GM18867 (cell line): Measurements from ENCODE around the gene XRCC3.

Experiments used
- ATAC-seq: cut with Tn5 transposase; IDR thresholded peaks from one replicate; pipeline ENCODE4 v1.9.1; 2021; ENCODE audit warnings: mild to moderate bottlenecking, moderate library complexity; ENCODE audit not compliant: unreplicated experiment

Gene XRCC3

DNA sequence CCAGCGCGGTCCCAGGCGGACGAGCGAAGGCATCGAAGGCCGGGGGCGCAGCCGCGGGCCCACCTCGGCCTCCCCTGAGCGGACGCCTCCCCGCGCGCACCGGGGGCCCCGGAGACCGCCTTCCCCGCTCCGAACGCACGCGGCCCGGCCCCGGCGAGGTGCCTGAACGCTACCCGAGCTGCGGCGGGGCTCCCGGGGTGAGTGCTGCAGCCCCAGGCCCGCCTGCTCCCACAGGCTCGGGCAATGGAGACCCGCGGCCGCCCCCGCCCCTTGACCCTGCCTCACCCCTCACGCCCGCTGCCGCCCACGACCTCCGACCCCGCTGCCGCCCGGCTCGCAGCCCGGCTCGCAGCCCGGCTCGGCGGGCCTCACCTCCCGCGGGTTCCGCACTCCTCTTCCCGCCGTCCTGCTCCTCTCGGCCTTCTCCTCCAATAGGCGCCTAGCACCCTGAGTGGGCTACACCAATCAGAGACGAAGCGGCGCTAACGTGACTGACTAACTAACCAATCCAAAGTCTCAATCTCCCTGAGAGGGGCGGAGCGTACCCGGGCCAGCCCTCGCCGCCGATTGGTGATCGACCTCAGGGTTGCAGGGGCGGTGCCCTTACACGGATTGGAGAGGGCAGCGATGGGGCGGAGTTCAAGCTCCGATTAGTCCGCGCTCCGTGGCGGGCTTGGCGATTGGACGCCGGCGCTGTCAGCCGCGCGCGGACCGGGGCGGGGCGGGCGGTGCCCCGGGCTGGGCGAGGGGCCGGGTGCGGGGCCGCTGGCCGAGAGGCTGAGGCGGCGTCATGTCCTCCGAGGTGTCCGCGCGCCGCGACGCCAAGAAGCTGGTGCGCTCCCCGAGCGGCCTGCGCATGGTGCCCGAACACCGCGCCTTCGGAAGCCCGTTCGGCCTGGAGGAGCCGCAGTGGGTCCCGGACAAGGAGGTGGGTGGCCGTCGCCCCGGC is at the start of gene XRCC3, which contains the start of gene ZFYVE21:
TSS of gene XRCC3 (minus strand) at position 400 of the 949 bp plus-strand sequence. CDS start 4,364 bp downstream, outside the sequence.
TSS of gene ZFYVE21 (plus strand) at position 759 of the 949 bp plus-strand sequence. CDS start at position 791, 32 bp downstream.
- peak; percentile 91 for ATAC-seq

DNA sequence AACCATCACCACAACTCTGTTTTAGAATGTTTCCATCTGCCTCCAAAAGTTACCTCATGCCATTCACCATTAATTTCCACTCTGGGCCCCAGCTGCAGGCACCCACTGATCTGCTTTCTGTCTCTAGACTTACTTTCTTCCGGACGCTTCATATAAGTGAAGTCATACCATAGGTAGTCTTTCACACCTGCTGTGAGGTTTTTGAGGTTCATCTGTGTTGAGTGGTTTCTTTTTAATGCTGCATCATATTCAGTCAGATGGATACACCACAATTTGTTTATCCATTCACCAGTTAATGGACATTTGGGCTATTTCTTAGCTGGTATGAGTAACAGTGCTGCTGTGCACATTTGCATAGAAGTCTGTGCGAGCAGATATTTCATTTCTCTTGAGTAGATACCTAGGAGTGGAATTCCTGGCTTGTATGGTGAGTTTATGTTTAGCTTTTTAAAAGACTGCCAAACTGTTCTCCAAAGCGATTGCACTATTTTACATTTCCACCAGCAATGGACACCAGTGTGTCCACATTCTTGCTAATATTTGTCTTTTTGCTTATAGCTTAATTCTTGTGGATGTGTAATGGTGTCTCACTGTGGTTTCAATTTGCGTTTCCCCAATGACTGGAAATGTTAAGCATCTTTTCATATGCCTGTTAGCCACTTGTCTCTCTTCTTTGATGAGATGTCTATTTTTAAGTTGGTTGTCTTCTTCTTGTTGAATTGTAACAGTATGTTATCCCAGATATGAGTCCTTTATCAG is 48.7 kb upstream of the XRCC3 start:
- peak; percentile 88 for ATAC-seq

DNA sequence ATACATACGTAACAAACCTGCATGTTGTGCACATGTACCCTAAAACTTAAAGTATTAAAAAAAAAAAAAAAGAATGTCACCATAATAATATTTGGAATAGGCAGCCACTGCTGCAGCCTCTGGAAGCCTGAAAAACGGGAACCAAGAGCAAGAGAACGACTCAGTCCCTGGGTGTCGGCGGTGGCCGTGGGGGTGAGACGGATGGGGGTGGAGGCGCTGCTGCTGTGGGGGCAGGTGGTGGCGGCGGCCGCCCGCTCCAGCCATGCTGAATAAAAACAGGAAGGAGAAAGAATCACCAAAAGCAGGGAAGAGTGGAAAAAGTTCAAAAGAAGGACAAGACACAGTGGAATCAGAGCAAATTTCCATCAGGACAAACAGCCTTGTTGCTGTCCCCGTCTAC is 47.3 kb upstream of the XRCC3 start:
- ATAC-seq = no peak

DNA sequence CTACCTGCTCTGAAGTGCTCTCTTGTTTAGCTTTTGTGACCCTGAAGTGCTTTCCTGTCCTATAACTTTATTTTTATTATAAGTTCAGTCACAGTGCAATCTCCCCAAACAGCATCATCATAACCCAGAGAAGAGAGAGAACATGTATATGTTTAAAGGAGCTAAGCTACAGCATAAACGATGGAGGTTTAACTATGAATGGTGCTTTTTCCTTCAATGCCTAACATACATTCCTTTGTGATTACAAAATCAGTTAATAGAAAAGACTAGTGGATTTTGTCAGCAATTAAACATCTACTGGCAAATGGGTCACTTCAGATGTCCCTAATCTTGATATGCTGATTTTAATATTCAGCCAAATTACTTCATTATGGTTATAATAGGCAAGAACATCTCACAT is 46.8 kb upstream of the XRCC3 start:
- no peak for ATAC-seq

DNA sequence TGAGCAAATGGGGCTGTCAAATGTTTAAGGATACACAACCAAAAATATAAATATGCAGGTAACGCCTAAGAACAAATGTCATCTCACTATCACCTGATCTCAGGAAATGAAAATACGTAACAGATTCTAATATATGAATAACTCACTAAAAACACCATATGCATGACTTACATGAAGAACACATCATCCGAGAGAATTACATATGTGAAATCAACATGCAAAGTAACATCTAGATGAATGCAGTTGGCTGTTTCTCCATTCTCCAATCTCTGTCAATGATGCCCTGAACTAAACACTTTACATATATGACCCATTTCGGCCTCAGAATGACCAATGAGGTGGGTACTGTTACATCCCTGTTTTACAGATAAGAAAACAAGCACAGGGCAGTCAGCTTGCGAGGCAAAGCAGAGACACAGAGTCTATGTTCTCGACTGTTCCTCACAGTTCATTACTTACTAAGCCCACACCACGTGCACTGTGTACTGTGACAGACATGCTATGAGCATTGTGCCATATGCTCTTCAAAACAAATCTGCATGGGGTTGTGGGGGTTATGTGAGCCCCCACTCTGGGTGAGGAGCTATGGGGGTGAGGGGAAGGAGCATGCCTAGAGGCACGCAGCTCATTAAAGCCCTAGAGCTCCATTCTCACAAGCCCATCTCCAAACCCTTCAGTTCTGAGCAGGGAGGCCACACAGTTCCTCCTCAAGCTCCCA is 43.0 kb upstream of the XRCC3 start:
- ATAC-seq = no peak

DNA sequence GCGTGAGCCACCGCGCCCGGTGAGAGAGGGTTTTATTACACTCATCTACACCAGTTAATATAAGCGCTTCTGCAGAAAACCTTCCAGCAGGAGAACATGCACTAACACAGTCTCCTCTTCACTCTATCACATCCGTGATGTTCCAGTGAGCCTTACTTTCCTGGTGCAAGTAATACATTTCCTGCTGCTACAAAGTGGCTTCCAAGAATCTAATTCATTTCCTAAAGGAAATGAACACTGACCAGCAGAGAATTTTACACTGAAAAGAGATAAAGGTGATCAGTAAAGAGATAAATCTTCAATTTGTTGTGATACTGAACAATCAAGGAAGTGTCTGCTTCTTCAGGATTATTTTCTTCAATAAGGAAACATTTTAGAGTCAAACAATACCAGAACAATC is 39.8 kb upstream of the XRCC3 start:
- no peak for ATAC-seq

DNA sequence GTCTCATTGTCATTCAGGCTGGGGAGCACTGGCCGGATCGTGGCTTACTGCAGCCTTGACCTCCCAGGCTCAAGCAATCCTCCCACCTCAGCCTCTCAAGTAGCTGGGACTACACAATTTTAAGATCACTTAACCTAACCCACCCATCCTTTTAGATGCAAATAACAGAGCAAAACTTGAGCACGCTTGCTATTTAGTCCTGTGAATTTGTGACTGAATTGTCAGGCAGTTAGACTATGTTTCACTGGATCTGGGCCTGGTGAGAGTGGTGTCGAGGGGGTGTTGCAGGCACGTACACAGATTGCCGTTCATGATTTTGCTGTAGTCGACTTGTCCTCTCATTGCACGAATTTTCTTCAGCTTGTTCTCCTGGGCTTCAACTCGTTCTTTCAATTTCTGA is 38.5 kb upstream of the XRCC3 start:
- no peak for ATAC-seq

DNA sequence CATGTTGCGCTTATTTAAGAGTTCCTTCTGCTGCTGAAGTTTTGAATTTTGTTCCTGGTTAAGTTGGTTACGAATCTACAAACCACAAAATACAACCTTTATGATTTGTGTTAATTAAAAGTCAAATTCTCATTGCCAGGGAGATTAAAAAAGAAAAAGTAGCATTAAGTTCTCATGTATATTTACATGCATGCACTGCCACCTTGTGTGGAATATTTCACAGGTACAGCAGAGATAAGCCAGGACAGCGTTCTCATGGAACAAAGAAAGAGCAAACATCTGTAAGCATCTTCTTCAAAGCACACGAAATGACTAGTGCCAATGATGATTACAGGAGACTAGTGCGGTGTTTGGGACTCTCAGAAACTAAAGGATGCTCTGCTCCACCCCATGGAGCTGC is 34.6 kb upstream of the XRCC3 start:
- no peak for ATAC-seq

DNA sequence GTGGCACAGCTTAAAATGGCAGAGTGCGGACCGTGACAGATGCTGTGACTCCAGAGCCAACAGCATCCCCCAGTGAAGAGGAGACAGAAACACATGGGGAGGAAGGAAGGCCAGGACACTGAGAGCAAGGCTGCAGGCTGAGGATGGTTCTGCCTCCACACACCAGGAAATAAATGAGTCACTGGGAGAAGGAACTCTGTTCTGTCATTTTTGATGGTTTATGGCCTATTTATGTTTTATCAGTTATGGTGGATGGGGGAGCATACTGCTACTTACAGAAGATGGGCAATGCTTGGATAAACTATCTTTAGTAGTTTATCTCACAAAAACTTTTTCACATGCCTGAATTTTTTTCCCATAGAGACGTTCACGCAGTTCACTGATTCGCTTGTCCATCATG is 34.2 kb upstream of the XRCC3 start:
- ATAC-seq = no peak

DNA sequence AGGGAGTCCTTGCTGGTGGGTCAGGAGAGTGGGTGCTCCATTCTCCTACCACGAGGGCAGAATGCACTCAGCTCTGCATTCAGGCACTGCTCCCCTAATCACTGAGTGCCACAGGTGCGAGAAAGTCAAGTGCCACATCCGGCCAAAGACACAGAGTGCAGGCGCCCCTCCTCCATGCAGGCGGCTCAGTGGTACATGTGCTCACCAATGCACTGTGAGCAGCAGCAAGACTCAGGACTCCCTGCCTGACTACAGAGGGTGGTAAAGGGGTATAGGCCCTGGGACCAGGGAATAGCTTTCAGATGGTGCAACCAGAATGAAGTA is 33.2 kb upstream of the XRCC3 start:
- ATAC-seq = no peak

DNA sequence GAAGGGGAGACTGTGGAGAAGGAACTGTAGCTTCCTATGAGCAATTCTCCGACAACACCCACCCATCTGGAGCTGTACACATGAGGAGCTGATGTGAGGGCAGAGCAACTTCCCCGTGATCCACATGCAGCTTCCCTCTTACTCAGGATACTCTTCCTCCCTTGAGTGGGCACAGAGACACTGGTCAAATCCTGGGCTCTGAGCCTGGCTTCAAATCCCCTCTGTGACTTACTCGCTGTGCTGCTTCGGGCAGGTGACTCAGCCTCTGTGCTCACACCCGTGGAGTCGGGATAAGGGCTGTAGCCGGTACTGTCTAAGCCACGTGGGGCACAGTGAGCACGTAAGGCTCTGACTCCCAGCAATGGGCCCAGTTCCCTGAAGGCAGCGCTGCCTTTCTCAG is 31.4 kb upstream of the XRCC3 start:
- ATAC-seq = no peak

DNA sequence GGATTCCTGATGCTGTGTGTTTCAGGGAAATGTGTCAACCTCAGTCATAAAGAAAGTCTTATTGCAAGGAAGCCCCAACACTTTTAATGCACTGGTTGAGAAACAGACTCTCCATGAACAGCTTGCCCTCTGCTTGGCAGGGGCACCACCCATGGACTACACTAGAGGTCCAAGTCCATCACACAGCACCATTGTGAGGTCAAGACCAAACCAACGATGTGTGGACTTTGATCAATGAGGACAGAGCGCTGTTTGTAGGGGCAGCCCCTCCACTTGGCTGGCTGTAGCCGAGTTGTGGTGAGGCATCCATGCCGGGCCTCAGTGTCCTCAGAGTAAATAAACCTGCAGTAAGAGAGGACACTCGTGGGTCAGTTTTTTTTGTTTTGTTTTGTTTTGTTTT is 30.2 kb upstream of the XRCC3 start:
- ATAC-seq = no peak

DNA sequence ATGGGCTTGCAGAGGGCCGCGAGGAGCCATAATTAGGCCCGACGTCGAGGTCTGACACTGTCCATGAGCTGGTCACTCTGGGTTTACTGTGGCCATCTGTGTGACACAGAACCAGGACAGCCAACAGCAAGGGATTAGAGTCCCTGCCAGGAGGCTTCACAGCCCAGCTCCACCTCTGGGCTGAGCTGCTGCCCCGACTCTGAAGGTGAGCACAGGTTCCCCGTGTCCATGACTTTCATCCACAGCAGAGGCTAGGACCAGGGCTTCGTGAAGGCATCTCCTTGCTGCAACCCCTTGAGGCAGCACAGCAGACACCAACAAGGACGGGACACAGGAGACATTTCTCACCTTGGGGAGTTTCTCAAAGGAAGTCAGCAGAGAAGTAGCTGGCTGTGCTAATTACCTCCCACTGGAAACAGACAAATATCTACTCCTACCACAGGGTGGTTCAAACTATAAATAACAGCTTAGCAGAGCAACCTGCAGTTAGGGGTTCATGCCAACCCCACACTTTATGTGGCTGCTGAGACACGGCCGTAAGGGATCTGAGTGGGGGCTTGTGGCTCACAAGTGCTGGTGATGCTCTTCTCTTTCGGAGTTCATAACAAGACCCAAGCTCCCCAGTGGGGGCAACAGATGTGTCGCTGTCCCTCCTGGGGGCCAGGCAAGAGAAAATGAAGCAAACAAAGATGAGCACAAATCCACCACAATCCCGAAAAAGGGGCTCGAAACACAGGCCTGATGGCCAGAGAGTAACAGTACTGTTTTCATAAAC is 29.6 kb upstream of the XRCC3 start:
- ATAC-seq = no peak

DNA sequence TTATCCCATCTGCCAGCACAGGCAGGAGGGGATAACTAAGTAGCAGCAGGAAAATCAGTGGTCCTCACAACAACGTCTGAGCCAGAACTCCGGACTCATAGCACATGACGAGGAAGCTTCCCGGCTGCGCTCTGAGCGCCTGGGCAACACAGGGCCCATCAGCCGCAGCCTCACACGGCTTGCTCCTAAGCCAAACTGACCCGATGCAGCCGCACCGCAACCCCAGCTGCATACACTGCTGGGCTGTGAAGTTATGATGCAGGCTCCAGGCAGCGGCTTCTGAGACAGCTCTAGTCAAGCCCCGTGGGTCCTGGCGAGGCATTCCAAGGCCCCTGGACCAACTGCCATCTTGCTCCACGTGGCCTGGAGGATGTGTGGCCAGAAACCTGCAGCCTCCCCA is 28.4 kb upstream of the XRCC3 start:
- no peak for ATAC-seq

DNA sequence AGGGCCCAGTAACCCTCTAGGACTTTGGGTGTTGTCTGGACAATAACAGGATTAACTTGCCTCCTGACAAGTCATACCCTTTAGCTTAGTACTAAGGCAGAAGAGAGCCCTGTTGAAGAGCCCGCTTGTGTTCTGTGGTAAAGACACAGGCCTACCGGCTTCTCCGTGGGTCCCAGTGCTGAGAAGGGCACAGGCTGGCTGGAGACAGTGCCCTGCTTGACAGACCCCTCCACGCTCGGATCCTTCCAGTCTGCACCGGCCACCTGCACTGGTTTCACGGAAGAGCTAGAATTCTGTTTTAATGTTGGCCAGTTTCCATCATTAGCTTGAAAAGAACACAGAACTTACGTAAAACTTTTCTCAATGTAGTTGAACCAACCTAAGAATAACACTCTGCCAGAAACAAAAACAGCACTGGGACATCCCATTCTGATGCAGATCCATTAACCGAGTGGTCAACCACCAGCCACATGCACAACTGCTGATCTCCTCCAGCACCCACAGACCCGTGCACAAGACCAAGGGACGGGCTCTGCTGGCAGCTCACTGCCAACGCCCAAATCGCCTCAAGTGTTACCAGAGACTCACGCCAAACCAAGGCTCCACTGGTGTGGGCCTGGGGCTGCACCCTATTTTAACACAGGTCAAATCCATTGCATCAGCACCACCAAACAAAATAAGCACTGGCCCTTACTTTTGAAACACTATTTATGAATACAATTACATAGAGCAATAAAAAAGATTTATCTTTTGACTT is 27.4 kb upstream of the XRCC3 start:
- ATAC-seq = no peak

DNA sequence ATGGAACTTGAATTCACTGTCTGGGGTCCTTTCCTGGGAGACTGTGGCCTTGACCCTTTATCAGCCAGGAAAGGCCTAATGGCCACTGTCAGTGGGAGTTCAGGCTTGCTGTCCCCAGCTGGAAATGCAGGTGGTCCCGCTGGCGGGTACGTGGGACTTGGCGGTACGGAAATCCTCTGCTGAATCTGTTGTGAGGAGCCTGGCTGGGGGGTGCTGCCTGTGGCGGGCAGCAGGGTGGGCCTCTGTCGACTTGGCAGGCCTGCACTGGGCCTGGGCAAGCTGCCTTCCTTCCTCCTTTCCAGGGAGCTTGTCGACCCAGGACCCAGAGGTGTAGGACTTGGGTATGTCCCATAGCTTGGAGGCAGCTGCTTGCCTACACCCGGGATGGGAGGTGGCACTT is 26.6 kb upstream of the XRCC3 start:
- ATAC-seq = no peak

DNA sequence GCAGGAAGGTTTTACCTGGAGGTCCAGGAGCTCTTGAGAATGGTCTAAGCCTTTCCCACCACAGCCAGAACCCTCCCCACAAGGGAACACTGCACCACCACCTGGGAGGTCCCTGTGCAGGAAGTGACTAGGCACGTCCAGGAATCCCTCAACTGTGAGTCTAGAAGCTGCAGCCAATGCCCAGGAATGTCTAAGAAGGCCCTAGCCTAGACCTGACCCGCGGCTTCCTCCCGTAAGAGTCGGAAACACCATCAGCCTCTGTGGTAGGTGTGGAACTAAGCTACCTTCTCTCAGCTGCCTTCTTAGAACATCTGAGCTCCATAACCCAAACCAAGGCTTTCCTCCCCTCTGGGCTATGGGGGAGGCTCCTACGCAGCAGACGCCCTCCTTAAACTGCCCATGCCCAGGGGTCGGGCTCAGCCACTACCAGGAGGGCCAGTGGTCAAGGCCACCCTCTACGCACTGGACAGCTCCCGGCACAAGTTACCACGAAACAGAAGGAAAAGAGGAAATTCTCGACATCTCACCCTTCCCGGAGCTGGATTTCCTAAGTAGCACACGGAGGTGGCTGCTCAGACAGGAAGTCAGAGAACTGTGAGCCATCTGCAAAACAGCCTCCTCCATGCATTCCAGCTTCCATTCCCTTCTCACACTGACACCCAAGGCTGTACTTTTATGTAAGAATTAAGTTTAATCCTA is 25.9 kb upstream of the XRCC3 start:
- no peak for ATAC-seq

DNA sequence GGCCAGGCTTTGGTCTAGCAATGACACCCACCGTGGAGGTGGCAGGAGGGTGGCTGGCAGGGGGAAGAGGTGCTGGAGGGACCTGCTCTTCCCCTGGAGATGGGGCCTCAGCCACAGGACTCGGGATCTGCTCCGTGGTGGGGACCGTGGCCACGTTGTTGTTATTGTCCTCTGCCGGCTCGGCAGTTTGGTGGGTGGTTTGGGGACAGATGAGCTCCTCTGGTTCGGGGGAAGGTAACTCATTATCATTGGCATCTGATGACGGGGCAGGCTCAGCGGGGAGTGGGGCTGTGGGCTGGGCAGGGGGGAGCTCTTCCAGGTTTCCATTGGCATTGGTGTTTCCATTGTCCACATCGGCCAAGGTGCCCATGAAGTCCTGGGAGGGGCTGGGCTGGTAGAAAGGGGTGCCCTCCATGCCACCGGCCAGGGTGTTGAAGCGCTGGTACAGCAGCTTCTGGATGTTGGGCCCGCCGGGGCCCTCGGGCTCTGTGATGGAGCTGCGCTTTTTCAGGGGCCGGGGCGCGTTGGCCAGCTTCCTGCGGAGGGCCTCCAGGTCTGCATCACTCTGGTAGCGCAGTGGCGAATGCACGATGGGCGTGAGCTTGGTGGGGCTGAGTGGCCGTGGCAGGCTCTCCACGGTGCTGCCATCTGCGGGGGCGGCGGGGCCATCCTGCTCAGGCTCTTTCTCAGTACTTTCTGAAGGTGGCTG is 24.7 kb upstream of the XRCC3 start:
- ATAC-seq = no peak

DNA sequence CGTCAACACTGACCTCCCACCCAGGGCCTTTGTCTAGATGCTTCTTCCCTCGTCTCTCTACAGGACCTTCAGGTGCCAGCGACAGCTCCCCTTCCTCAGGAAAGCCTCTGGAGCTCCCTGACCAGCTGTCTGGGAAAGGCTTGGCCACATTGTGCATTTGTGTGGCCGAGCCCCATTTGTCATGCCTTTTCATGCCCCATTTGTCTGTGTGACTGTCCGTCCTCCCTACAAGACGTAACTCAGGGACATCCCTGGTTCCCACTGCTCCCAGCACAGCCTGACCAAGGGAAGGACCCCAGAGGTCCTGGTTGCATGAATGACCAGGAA is 24.2 kb upstream of the XRCC3 start:
- ATAC-seq = no peak
